Kidney (tissue), 14 donors: ENCODE data around the gene GNG13. TPM values are rescaled to one million over a fixed set of nuclear protein-coding genes. Genes with fewer than 3 reads are reported as not detected.
A peak's percentile ranks its signal among the peaks of the same experiment; 100 is the strongest.

ENCODE experiments used
- DNase-seq, 5 donors: peaks; one replicate each; pipeline ENCODE4 v3.0.0-alpha.2; 2013 to 2020
- FAIRE-seq: peaks from 2 replicates; lab custom pipeline; 2012; peaks lifted over from hg19 to GRCh38; lab: Jason Lieb, UNC
- H3K27ac ChIP-seq, 2 donors: one replicate each; pipeline ENCODE4 v1.7.0; 2013; ENCODE audit warnings: low read depth in 2 of 2, low read length in 2 of 2, inconsistent platforms in 1 of 2
- H3K27me3 ChIP-seq: one replicate; pipeline ENCODE4 v1.7.1; 2013; ENCODE audit warnings: low read length, inconsistent platforms; ENCODE audit not compliant: control insufficient read depth, insufficient read depth
- H3K36me3 ChIP-seq, 3 donors: one replicate each; pipeline versions ENCODE4 v1.7.0 to v1.7.1; 2013; ENCODE audit warnings: low read length in 3 of 3, control low read depth in 1 of 3, inconsistent platforms in 1 of 3; ENCODE audit not compliant: insufficient read depth in 3 of 3, control insufficient read depth in 2 of 3
- H3K4me1 ChIP-seq, 3 donors: one replicate each; pipeline versions ENCODE4 v1.7.0 to v1.7.1; 2013; ENCODE audit warnings: low read length in 3 of 3, inconsistent platforms in 1 of 3, low read depth in 1 of 3; ENCODE audit not compliant: control insufficient read depth in 2 of 3, insufficient read depth in 2 of 3
- H3K4me3 ChIP-seq, 3 donors: one replicate each; pipeline versions ENCODE4 v1.7.0 to v1.8.1; 2013; ENCODE audit warnings: low read length in 3 of 3, control low read depth in 1 of 3, inconsistent platforms in 1 of 3
- H3K9ac ChIP-seq, 3 donors: one replicate each; pipeline versions ENCODE4 v1.7.0 to v1.7.1; 2013; ENCODE audit warnings: low read length in 3 of 3, control low read depth in 1 of 3, inconsistent platforms in 1 of 3
- H3K9me3 ChIP-seq, 3 donors: one replicate each; pipeline versions ENCODE4 v1.7.0 to v1.7.1; 2013; ENCODE audit warnings: low read length in 3 of 3, control low read depth in 1 of 3, inconsistent platforms in 1 of 3; ENCODE audit not compliant: control insufficient read depth in 2 of 3, insufficient read depth in 1 of 3
- CTCF ChIP-seq: IDR thresholded peaks from 3 replicates; pipeline ENCODE4 v1.5.1; 2012; ENCODE audit warnings: mild to moderate bottlenecking, moderate library complexity, borderline replicate concordance; ENCODE audit not compliant: insufficient read depth; ENCODE audit errors: extremely low read depth
- intact Hi-C: fragments of 100-400 bp; cut with DNase I; formaldehyde crosslinking; loops from one replicate; pipeline ENCODE4 v1.11.1; 2022
- polyA plus RNA-seq: library from polyadenylated mRNA; stranded (reverse); fragments of 350-450 nt; fragmentation: Illumina TruSeq; extraction: RNeasy Lipid Tissue Mini Kit (QIAGEN cat#74804); gene quantifications from one replicate; pipeline ENCODE4 v1.2.3, GENCODE V29; 2014; ENCODE audit warnings: low read depth, low replicate concordance; ENCODE audit not compliant: insufficient read depth
- total RNA-seq: library from RNA; stranded (reverse); fragmentation: NEBNext Ultra II Directional; extraction: Animal tissue kit (Norgen Biotek cat#: 25700); gene quantifications from one replicate; pipeline ENCODE4 v1.2.1, GENCODE V29; 2021
- donor health status: control.
- donor health status: control.
- donor health status: control.
- donor health status: control.
- donor health status: control.
- donor health status: DM: yes; HTN: yes; CAD: no.
- donor health status: Normal renal cell carcinoma (clear cell type).

The GNG13 gene
- total and polyA plus RNA-seq, 2 donors from 2014 or later, result not detected

DNA sequence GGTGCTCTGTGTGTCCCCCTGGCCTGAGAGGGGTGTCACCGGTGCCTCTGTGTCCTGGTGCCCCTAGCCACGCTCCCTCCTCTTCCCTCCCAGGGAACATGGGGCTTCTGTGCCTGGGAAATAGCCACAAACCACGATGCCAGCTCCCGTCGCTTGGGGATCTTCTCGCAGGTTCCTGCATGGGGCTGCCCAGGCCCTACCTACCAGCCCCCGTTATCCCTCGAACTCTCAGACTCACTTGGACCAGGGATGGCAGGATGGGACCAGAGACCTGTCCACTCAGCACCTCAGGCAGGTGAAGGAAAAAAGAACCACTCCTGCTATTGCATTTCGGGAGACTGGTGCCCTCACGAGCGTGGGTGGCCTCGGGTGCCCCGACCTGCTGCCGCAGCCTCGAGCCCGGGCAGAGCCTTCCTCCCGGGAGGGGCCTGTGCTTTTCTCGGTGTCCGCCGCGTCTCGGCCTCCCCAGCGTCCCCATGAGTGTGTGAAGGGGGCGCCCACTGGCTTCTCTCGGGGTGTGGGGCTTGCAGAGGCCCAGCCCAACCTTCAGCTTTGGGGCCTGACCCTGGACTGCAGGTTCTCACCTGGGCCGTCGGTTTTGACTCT lies 41.0 kb upstream of the GNG13 start:
- H3K4me3 ChIP-seq, result no peak overlapping the region
- FAIRE-seq (no peak), DNase-seq (peak in 2 of 5 donors; percentile 34 to 62)
- no peak for TF ChIP-seq CTCF
- intact Hi-C loops, result no loop called here
- H3K27ac ChIP-seq, result no peak overlapping the region
- no peaks in the 10 kb centered on the region for H3K9me3 ChIP-seq
- H3K27me3 ChIP-seq, result no peaks in the 10 kb centered on the region
- H3K9ac ChIP-seq, result no peak overlapping the region
- H3K4me1 ChIP-seq, result no peaks in the 10 kb centered on the region
- H3K36me3 ChIP-seq, result no peaks in the 10 kb centered on the region

- no peaks in the 10 kb centered on the region for H3K27me3 ChIP-seq
- no peak overlapping the region for H3K4me3 ChIP-seq
- H3K4me1 ChIP-seq, result no peaks in the 10 kb centered on the region
- H3K9ac ChIP-seq, result no peak overlapping the region
- no peak for TF ChIP-seq CTCF
- intact Hi-C loops, result no loop called here
- FAIRE-seq (no peak), DNase-seq (peak in 2 of 5 donors; percentile 36 to 55)
- H3K9me3 ChIP-seq, result peaks cover 0 to 6% (median 3%) of the 10 kb centered on the region in 3 donors
- no peaks in the 10 kb centered on the region for H3K36me3 ChIP-seq
- H3K27ac ChIP-seq, result no peak overlapping the region
Observed at GRCh38 chr16:840561-841454, 40.3 kb upstream of the GNG13 start.

DNA sequence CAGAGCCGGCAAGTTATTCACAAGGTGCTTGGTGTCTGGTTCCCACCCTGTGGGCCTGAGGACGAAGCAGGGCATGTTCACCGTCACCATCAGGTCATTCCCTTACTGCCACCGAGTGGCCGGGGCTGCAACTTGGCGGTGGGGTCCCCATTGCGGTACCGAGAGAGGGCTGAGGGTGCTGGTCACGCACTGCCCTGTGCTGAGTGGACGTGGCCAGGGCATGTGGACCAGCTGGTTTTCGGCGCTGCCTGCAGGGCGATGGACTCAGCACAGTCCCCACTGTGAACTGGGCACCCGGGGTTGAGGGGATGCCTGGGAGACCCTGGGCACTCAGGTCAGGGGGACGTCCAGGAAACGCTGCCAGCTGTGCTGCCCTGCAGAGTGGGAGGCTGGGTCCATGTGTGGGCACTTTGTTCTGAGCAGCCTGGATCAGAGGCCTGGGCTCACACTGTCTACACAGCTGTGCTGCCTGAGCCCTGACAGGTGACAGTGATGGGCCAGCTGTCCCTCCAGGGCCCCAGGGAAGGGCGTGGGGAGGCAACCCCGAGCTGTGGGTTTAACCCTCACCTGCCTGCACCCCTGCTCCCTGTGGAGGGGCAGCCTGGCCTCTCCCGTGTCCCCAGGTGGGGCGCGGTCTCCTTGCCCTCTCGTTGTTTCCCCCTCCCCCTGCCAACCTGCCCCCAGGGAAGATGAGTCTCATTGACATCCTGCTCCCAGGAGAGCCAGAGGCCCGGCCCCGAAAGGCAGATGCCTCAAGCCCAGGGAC lies 39.3 kb upstream of the GNG13 start:
- intact Hi-C loops, result no loop called here
- no peak for TF ChIP-seq CTCF
- H3K9ac ChIP-seq, result no peak overlapping the region
- no peak for FAIRE-seq
- no peaks in the 10 kb centered on the region for H3K36me3 ChIP-seq
- no peak overlapping the region for H3K27ac ChIP-seq
- peaks cover 0 to 9% (median 3%) of the 10 kb centered on the region in 3 donors for H3K9me3 ChIP-seq
- no peaks in the 10 kb centered on the region for H3K4me1 ChIP-seq
- H3K4me3 ChIP-seq, result no peak overlapping the region
- no peaks in the 10 kb centered on the region for H3K27me3 ChIP-seq
- DNase-seq, result peak in 1 of 5 donors; percentile 70
